Hair follicular keratinocyte (primary cell): ENCODE measurements around the gene ARMC9. TPM values are rescaled to one million over a fixed set of nuclear protein-coding genes. Genes with fewer than 3 reads are reported as not detected.

Source experiments
- total RNA-seq: library from RNA; depleted of rRNA; stranded (reverse); fragments of >200 nt; gene quantifications from 2 replicates; pipeline ENCODE4 v1.2.3, GENCODE V29; 2015

The ARMC9 gene, protein sequence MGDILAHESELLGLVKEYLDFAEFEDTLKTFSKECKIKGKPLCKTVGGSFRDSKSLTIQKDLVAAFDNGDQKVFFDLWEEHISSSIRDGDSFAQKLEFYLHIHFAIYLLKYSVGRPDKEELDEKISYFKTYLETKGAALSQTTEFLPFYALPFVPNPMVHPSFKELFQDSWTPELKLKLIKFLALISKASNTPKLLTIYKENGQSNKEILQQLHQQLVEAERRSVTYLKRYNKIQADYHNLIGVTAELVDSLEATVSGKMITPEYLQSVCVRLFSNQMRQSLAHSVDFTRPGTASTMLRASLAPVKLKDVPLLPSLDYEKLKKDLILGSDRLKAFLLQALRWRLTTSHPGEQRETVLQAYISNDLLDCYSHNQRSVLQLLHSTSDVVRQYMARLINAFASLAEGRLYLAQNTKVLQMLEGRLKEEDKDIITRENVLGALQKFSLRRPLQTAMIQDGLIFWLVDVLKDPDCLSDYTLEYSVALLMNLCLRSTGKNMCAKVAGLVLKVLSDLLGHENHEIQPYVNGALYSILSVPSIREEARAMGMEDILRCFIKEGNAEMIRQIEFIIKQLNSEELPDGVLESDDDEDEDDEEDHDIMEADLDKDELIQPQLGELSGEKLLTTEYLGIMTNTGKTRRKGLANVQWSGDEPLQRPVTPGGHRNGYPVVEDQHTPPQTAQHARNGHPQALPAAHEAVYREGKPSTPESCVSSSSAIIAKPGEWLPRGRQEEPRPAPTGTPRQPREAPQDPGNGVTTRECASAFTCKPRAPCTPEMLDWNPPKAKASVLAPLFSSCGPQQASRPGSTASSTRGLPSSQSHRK
- total RNA-seq = 13.4 and 16.0 TPM in 2 replicates

DNA sequence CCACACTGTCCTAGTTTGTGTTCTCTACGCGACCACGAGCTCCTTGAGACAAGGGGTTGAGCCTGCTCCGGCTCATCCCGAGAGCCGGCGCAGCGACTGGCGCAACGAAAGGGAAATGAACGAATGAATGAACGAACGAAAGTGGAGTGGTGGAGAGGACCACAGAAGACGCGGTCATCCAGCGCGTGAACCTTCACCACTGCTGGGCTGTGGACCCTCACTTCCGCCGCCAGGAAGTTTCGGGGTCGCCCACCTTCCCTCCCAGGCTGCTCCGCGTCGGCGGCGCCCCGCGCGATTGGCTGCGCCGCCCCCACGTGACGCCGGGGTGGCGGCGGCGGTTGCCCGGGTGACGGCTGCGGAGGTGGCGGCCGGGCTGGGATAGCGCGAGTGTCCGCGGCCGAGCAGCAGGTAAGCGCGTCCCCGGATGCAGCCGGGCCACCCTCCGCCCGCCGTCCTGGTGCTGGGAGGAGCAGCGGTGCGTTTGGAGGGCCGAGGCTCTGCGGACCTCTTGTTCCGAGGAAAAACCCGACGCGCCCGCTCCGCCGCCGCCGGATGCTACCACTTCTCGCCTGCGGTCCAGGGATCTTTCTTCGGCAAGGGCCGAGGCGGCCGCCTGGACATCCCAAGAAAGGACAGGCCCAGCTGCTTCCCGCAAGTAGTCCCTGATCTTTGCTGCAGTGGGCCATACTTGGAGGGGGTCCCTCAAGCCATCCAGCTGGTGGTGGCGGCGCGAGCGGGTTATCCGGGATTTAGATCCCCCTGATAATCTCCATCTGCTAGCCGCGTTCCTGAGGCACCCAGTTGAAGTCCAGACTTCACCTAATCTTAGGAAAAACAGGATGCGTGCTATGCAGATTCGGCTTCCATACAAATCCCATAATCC is at the start of gene ARMC9:
Gene ARMC9, plus strand, starts transcription at position 341 of the 883 bp plus-strand sequence. CDS start 7,608 bp downstream, outside the sequence.

DNA sequence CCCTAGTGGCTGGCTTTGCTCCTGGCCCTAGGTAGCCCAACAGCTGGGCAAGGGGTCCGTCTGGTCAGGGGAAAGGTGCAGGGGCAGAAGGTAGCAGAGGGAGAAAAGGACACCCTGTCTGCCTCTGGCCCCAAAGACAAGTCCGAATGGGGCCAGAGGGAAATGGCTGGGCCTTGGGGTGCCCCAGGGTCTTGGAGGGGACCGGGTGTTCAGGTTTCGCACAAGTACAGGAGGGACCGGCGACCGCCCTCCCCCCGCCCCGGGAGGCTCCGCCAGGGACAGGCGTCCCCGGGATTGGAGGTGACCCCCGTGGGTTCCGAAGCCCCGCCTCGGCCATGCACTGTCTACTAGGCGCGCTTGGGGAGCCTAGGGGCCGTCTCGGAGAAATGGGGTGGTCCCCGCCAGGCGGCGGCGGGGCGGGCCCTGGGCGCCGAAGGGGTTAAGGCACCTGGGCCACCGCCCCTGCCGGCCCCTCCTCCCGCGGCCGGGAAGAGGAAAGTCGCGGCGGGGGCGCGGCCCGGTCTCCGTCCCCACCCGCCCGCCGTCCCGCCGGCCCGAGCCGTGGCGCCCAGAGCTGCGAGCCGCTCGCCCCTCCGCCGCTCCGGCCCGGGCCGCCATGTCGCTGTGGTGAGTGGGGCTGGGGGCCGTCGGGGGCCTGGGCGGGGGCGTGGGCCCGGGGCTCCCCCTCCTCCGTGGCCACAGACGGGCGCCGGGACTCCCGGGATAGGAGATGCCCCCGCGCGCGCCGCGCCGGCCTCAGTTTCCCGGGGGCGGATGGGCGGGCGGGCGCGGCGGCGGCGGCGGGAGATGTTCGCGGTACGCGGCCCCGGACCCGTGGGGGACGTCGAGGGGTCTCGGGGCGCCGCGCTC is 197.0 kb downstream of the ARMC9 start, which contains the start of gene B3GNT7:
Gene B3GNT7, plus strand, starts transcription at position 523 of the 870 bp plus-strand sequence. Its CDS starts 94 bp downstream, at position 617.

Other genes starting within 250 kb of the ARMC9 start
- gene SPATA3, start 202.5 kb upstream of the ARMC9 start, total RNA-seq = not detected in 2 replicates
- gene C2orf72, start 161.1 kb upstream of the ARMC9 start, total RNA-seq = not detected in 2 replicates
- gene PSMD1, start 141.8 kb upstream of the ARMC9 start, total RNA-seq = 70.8 and 108 TPM in 2 replicates
- not detected in 2 replicates for gene HTR2B, start 73.6 kb upstream of the ARMC9 start, total RNA-seq
- gene B3GNT7, start 197.1 kb downstream of the ARMC9 start, total RNA-seq = 0.34 and 0.47 TPM in 2 replicates